GM19467 (cell line): ENCODE results near the gene ZMIZ1.

ENCODE experiments used
- ATAC-seq: cut with Tn5 transposase; IDR thresholded peaks from one replicate; pipeline ENCODE4 v1.9.1; 2021; ENCODE audit warnings: mild to moderate bottlenecking, moderate library complexity; ENCODE audit not compliant: unreplicated experiment

ZMIZ1 gene

DNA sequence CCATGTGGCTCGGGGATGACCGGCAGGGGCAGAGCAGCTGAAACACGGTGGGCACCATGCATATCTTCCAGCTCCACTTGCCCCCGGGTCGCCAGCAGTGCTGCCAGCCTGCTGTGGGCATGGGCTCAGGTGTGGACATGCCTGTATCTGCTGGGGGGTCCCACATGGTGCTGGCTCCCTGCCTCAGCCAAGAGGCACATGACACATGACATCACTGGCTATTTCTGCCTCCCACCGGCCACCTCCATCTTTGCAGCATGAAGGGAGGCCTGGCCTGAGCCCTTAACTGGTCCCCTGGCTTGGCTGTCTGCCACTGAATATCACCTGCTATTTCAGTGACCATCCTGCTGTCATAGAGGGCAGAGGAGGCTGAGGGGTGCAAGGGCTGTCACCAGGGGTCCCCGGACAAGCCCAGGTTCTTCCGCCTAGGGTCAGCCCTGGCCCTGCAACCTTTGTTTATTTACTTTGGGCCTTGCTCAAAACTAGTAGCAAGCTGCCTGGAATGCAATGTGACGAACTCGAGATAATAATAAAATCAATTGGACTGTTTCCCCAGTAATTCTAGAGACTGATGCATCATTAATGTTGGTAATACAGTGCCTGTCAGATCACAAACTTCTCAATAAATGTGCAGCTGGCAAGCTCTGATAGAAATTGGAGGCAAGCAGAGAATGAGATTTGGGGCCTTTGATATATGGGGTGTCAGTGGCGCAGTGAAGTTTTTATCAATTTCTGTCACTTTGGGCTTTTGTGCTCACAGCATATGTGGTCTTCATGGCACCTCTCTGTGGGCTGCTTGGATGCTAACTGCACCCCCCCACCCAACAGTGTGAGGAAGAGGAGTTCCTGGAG lies 28.5 kb downstream of the ZMIZ1 start:
- no peak for ATAC-seq

DNA sequence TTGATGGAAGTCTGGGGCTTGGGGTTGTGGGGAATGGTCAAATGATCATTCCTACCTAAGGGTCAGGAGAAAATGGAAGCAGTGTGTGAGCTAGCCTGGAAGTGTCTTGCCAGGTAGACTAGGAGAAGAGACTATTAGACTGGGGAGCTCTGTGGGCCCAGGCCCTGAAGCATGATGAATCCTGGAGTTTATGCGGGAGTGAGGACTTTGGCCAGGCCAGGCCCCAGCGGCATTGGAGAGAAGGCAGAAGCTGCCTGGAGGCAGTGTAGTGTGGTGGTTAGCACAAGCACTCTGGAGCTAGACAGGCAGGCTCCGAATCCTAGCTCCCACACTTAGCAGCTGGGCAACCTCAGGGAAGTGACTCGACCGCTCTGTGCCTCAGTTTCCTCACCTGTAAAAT lies 29.3 kb downstream of the ZMIZ1 start:
- no peak for ATAC-seq

DNA sequence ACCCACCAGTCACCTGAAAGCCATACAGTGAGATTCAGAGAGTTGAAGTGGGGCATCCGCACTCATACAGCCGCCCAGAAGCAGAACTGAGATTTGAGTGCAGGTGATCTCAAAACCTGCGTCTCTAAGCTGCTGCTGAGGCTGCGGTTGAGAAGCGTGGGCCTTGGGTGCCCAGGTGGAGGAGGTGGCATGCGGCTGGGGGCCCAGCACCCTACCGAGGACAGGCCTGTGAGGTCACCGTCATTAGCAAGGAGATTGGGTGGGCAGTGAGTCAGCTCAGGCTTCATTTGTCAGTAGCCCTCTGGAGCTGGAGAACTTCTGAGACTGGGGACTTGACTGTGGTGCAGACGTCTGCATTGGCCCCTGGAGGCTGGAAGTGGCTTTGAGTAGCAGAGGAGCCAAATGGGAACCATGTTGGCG lies 29.8 kb downstream of the ZMIZ1 start:
- ATAC-seq: peak; percentile 75

DNA sequence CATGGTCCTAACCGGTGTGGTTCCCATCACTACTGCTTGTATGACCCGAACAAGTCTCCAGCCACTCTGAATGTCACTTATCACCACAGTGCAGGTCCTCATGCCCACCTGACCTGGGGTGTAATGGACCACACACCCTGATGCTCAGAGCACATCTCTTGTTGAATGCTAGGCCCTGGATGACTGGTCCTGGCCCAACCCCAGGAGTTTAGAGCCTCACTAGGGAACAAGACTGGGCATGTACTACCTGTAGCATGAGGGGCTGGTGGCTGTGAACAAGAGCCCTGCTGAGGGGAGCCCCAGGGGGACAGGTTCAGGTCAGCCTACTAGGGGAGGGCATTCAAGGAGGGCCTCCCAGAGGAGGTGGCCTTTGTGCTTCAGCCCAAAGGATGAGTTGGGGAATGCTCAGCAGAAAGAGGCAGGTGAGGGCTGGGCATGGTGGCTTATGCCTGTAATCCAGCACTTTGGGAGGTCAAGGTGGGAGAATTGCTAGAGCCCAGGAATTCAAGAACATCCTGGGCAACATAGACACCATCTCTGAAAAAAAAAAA lies 31.2 kb downstream of the ZMIZ1 start:
- no peak for ATAC-seq

DNA sequence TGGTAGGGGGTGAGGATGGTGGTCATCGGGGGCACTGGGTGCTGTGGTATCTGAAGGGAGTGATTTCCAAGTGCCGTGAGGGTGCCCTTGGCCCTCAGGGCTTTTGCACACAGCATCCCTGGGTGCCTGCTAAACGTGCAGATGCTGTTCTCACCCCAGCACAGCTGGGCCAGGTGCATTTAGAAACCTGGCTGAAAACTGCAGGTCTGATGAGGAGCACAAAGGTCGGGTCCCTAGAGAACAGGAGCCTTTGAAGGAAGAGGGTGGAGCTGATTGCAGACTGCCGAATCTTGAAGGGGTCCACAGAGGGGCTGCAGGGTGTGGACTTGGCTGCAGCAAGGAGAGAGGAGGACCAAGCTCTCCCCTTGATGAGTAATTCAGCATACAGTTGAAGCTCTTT lies 32.0 kb downstream of the ZMIZ1 start:
- no peak for ATAC-seq

DNA sequence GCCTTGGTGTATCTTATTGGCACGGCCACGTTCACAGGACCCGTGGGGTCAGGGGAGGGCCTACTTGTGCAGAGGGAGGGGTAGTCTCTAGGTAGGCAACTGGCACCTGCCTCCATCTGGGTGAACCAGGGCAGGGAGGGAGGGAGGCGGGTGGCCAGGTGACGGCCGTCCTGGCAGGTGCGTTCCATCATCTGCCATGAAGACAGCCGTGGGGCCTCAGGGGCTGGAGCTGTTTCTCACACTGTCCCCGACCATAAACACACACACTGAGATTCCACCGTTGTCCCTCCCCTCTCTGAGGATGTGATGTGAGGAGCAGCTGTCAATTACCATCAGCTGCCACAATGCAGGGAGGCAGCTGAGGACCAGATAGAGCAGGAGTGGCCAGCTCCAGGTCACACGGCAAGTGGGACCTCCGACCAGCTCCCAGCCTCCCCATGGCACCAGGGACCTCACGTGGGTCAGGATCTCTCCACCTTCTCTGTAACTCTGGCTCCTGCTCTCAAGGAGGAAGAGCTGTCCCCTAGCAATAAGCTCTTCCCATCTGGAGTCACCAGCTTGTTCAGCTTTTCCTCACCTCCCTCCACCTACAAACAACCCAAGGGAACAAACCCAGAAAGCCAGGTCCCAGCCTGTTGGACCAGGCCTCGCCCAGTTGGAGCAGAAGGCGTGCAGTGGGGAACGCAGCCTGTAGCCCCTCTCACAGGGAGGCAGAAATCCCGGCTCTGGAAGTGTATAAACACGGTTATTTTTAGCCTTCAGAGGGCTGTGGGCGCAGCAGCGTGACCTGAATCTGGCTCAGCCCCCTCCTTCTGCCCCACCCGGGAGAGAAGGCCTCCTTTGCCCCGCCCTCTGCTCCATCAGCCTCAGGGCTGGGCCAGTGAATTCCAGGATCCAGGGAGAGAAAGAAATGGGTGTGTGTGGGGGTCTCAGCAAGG lies 33.1 kb downstream of the ZMIZ1 start:
- no peak for ATAC-seq

DNA sequence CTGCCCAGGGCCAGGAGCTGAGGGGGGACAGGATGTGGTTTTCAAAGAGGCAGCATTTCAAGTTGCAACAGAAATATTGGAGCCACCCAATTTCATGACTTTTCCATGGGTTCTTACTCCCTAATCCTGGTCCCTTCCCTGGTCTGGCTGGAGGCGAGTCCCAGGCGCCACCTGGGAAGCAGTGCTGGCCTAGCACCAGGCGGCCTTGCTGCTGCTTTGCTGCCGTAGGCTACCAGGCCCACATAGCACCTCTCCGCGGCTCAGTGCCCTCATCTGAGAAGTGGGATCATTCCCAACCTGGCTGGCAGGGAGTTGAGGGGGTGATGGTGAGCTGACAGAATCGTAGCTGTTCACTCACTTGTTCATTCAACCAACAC lies 33.7 kb downstream of the ZMIZ1 start:
- no peak for ATAC-seq

DNA sequence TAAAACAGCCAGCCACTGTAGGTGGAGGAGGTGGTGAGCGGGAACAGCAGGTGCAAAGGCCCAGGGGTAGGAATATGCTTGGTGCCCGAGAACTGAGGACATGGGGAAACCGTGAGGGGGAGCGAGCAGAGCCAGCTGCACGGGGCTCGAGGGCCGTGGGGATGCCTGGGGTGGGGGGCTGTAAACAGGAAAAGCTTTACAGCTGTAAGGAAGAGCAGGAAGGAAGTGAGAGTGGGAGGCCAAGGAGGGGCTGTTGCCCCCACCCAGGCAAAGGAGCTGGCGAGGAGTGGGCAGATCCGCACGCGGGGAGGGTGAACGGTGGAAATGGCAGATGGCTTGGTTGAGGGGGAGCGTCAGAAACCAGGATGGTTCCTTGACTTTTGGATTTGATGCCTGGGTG lies 34.4 kb downstream of the ZMIZ1 start:
- no peak for ATAC-seq

DNA sequence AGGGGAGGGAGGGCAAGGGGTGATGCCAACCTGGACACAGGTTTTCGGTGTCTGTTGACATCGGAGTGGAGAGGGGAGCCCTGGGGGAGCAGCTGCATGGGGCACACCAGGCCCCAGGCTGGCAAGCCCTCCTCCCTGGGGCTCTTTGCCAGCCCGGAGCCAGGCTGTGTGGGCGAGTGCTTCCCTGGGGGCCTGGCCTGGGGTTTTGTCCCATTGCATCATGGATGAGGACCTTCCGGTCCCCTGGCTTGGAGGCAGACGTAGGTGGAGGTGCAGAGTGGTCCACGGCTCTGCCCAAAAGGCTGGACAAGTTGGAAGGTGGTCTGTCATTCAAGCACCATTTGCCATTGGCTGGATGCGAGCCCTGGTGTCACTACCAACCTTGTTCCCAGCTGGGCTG lies 34.8 kb downstream of the ZMIZ1 start:
- ATAC-seq: no peak

DNA sequence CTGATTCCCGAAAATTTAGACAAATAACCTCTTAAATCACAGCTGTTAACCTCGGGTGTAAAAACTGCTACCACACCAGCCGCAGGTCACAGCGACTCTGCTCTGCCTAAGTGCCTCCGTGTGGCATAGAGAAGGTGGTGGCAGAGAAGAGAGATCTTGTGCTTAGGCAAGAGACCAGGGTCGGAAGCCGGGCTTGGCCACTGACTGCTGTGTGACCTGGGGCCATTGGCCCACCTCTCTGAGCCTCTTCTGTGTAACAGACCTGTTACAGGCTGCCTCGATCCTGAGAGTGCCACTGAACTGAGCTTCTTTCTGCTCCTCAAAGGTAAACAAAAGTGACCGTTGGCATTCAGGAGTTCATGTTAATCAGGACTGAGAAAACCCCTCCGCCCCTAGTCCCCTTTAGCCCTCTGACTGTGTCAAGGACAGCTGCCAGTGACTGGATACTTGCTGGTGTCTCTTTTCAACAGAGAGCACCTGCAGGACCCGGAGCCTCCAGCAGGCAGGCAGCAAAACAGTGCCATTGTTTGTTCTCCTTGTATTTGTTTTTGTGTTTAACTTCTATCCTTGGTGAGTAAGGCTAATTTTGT lies 36.5 kb downstream of the ZMIZ1 start:
- no peak for ATAC-seq

DNA sequence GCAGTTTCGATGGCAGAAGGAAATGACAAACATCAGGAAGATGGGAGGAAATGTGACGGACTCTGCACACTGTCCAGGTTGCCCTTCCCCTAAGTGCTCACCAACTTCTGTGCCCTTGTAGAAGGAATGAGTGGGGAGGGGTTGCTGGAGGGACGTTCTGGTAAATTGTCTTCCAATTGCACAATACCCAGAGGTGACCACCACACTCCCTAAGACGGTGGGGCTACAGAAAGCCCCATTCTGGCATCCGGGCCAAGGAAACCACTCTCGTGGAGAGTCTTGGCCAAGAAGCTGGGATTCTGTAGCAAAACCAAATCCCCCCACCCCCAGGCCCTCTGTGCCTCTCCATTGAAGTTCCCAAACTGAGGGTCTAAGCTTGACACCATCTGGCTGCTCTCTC lies 37.1 kb downstream of the ZMIZ1 start:
- ATAC-seq: no peak

DNA sequence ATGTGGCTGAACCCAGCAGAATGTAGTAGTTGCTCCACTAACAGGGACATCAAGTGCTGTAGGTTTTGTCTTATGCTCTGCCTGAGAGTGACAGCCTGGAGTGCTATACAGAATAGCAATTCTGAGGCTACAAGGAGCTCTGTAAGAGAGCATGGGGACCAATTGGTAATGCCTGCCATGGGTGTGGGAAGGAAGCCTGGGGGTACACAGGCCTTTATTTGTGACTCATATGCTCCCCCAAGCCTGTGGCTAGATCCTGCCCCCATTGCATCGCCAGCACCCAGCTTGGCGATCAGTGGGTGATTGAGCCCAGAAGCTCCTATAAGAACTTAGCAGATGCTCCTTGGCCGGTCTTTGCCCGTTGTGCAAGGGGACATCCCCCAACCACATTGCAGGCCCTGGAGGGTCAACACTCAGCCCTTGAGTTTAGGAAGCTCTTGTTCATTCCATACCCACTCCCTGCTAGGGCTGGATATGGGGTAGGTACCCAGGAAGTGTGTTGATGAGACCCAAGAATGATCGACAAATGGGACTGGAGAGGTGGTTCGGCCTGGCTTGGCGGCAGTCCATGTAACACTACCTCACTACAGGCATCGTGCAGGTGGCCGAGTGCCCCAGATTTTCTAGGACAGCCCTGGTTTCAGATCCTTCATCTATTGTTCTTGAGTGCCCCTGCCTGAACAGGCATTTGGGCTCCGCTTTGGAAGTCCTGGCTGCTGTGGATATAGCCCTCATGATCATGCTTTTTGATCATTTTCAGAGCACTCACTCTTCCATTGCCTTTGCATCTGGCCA lies 37.7 kb downstream of the ZMIZ1 start:
- ATAC-seq: no peak

DNA sequence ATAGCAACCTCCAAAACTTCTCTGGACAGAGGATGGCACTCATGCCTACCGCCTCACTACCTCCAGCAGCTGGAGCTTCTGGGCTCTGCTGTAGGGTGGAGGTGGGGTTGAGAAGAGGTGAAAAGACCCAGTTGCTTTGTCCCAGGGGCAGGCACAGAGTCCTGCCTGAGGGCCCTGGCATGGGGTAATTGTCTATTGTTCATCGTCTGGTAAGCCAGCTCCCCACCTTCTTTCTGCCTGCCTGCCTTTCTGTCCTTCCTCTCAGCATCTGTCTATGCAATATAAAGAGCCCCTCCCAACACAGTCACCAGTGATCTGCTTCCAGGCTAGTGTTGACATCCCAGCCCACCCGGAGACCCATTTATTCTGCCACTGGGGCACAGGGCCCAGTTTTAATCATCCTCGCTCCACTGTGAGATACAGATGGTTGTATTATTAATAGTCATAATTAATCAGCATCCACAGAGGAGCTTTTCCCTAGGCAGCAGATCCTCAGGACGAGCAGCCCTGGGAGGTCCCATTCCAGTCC lies 39.0 kb downstream of the ZMIZ1 start:
- no peak for ATAC-seq

DNA sequence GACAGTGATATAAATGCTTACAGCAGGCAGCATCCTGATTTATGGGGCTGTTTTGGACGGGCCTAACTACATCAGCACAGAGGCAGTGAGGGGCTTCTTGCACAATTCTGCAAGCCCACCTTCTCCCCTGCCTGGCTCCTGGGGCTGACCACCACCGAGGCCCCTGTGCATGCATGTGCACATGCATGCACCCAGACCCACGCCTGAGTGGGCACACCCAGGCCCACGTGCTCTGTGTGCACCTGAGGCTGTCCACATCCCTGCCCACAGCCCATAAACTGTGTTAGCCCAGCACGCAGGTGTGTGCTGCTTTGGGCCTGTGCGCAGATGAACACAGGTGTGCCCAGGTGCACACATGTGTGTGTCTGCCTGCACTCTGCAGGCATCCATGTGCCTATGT lies 40.0 kb downstream of the ZMIZ1 start:
- ATAC-seq: no peak

DNA sequence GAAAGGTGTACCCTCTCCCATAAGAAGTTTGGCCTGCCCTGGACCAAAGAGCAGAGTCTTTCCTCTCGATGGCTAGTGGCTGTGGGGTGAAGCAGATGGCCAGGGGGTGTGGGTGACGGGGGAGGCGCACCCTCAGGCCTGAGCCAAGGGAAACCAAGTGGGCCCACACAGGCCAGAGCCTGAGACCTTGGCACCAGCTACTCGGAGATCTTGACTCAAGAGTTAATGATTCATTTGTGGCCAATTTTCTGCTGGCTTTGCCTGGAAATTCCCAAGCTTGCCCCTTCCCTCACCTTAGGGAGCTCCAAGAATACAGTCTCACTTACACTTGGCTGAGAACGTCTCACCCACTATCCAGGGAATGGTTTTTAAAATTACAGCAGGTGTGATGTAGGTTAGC lies 42.7 kb downstream of the ZMIZ1 start:
- no peak for ATAC-seq

DNA sequence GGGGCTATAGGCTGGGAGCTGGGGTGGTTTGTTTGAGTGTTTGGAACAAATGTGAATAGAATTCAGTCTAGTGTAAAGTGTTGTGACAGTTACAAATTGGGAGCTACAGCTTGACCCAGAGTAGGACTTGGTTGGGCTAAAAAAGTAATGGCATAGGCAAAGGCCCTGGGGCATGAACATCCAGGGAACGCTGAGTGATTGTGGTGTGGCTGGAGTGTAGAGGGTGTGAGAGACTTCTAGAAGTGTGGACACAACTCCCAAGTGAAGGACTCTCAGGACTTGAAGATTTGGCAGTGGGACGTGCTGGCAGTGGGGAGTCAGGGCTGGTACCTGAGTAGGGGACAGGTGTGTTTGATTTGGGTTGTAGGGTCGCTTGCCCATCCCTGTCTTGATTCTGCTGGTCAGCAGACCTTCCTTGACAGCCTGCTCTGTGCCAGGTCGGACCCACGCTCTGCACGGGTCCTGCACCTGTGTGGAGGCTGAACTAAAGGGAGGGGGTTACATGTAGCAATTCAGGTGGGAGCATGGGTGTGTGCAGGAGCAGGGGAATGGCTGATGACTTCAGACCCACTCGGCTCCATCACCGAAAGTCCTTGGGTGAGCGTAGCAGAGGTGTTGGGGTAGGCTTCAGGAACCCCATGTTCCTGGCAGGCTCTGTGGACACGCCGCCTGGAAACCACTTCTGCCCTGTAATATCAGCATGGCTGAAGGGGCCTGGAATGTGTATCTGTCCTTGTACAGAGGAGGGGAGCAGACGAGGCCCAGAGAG lies 43.3 kb downstream of the ZMIZ1 start:
- ATAC-seq: no peak

DNA sequence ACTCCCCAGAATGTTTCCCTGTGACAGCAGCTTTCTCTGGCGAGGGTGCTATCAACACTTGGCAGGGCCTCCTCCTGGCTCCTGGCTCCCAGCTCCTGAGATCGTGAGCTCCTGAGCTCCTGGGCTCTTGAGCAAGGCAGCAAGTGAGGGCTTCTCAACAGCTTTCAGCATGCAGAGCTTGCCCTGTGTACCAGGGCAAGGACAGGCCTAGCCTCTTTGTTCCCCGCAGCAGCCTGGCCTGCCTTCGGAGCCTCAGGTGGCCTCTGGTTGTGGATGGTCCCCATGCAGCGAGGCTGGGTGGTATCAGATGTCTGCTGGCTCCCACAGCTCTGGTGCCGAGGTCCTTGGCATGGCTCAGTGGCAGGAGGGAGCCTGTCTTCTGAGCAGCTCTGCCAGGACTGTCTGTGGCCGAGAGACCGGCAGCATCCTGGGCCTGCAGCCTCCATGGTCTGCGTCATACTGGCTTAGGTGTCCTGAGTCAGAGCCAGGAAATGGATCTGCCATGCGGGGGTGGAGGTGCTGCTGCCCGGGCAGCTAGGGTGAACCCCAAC lies 44.2 kb downstream of the ZMIZ1 start:
- ATAC-seq: no peak

DNA sequence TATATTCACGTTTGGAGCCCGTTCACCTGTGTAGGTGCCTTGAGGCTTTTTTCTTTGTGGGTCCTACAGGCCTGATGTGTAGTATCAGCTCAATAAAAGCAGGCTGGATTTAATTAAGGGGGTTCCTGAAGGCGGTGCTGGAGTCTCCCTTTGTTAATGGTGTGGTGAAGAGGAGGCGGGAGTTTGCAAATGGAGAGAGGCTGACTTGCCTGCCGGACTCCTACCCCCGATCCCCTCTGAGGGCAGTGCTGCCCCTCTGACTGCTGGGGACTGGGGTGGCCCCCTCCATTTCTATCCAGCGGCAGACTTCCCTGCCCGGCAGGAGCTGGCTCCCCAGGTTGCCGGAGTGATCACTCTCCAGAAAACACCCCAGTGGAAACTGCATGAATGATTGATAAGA lies 45.1 kb downstream of the ZMIZ1 start:
- ATAC-seq: no peak

DNA sequence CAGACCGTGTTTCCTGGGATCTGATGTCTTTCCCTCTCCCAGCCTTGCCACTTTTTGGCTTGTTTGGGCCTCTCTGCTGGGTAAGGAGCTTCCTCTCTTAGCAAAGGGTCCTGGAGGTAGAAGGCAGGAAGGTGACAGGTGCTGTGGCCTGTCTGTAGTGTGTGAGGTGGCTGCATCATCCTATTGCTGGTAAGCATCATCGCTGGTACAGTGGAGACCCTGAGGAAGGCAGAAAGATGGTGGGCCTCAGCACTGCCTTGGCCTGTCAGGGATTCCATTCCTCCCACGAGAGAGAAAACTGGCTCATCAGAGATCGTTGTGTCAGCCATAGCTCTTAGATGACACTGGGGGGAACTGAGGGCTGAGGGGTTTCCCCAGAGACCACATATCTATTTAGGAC lies 46.5 kb downstream of the ZMIZ1 start:
- no peak for ATAC-seq
